Fibroblast of pulmonary artery (primary cell): ENCODE results near the gene ASXL1.

Source experiments
- DNase-seq: peaks from one replicate; pipeline ENCODE4 v3.0.0-alpha.2; 2010; ENCODE audit warnings: low read depth
- H3K4me3 ChIP-seq: replicated peaks from 2 replicates; pipeline ENCODE4 v1.5.1; 2011; ENCODE audit warnings: low read depth, mild to moderate bottlenecking, control low read depth, low read length, moderate library complexity
- TF ChIP-seq, protein P1 (sequence below): IDR thresholded peaks from 2 replicates; pipeline ENCODE4 v1.5.1; 2011; ENCODE audit warnings: mild to moderate bottlenecking, control low read depth, low read length, inconsistent platforms; ENCODE audit errors: missing control alignments

Gene ASXL1

DNA sequence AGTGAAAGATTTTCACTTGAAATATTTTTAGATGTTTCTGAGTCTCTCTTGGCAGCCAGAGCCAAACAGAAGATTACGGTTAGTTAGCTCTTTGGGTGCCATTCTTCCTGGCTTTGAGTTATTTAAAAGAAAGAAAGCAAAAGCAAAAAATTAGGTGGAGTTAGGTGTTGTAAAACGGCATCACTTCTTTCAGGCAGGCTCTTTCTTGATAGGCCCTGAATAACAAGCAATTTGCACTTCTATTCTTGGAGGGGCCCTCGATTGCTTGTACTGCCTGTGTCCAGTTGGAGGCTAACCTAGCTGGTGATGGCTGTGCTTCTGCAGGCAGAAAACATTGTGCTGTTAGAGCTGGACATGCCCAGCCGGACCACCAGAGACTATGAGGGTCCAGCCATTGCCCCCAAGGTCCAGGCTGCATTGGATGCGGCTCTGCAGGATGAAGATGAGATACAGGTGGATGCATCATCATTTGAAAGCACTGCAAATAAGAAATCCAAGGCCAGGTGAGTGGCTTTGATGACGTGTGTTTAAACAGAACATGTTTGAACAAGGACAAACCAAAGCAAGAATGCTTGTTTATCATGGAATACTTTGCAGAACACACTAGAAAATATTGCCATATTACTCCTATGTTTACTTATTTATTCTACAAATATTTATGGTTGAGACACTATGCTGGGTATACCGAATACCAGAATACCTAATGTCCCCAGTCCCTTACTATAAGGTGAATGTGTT is 28.1 kb upstream of the ASXL1 start:
- no peak for DNase-seq
- H3K4me3 ChIP-seq: no peak overlapping the region
- TF ChIP-seq, protein P1, sequence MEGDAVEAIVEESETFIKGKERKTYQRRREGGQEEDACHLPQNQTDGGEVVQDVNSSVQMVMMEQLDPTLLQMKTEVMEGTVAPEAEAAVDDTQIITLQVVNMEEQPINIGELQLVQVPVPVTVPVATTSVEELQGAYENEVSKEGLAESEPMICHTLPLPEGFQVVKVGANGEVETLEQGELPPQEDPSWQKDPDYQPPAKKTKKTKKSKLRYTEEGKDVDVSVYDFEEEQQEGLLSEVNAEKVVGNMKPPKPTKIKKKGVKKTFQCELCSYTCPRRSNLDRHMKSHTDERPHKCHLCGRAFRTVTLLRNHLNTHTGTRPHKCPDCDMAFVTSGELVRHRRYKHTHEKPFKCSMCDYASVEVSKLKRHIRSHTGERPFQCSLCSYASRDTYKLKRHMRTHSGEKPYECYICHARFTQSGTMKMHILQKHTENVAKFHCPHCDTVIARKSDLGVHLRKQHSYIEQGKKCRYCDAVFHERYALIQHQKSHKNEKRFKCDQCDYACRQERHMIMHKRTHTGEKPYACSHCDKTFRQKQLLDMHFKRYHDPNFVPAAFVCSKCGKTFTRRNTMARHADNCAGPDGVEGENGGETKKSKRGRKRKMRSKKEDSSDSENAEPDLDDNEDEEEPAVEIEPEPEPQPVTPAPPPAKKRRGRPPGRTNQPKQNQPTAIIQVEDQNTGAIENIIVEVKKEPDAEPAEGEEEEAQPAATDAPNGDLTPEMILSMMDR: no peak

GRCh38 chr20:32330555-32330897 is 27.6 kb upstream of the ASXL1 start:
- TF ChIP-seq, protein P1: no peak
- H3K4me3 ChIP-seq: no peak overlapping the region
- DNase-seq: no peak

- DNase-seq: peak; percentile 64
- no peak overlapping the region for H3K4me3 ChIP-seq
- TF ChIP-seq, protein P1: no peak
These were observed 25.5 kb upstream of the ASXL1 start for GRCh38 chr20:32332614-32333013.

DNA sequence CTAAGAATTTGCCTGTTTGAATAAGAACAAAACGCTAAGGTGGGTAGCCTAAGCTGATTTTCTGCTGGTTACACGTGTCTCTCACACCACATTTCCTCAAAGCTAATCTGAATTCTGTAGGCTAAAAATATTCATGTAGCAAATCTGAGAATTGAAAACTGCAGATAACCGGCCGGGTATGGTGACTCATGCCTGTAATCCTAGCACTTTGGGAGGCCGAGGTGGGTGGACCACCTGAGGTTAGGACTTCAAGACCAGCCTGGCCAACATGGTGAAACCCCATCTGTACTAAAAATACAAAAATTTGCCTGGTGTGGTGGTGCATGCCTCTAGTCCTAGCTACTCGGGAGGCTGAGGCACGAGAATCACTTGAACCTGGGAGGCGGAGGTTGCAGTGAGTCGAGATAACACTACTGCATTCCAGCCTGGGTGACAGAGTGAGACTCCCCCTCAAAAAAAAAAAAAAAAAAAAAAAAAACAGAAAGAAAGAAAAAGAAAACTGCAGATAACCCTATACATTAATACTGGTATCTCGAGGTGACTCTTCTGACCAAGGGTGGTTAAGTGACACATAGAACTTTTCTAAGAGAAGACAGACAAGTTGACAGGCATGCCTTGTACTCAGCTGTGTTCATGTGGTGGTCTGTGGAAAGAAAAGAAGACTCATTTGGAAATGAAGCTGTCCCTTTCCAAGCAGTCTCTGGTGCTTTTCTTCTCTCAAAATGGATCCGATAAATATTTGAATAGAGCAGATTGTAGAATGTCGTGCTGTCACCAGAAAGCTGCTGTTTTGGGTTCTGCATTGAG is 24.7 kb upstream of the ASXL1 start:
- no peak for DNase-seq
- TF ChIP-seq, protein P1: no peak
- no peak overlapping the region for H3K4me3 ChIP-seq

GRCh38 chr20:32333988-32334885 is 23.9 kb upstream of the ASXL1 start:
- H3K4me3 ChIP-seq: no peak overlapping the region
- DNase-seq: peak; percentile 84
- TF ChIP-seq, protein P1: no peak

- no peak overlapping the region for H3K4me3 ChIP-seq
- TF ChIP-seq, protein P1: peak; percentile 73
- peak; percentile 59 for DNase-seq
These were observed 21.2 kb upstream of the ASXL1 start for GRCh38 chr20:32336918-32337347.
